ENCODE results near the gene LRBA.

DNA sequence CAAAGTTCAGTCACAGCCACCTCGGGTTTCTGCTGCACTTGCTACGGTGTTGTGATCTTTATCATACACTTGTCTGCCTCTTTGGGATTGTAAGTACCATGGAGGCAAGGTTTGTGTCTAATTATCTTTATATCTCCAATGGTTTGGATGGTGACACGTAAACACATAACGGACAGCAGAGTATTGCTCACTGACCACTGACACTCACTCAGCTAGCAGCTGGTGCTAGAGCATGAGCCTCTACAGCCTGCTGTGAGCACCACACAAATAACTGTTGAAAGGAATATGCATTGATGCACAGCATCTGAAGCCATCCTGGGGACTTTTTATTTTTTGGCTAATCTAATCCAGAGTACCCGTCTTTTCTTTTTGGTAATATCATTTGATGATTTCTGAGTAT, 780.8 kb downstream of the LRBA start:
- TF ChIP-seq POLR2A (IDR thresholded peaks at IDR 0.05) (no peak), EP300 (IDR thresholded peaks at IDR 0.05) (no peak)

All from stomach (tissue), 4 donors.